GM06990 (cell line): Measurements from ENCODE around the gene ALG5.

Experiments
- DNase-seq: peaks from one replicate; pipeline ENCODE4 v3.0.0-alpha.2; 2011; ENCODE audit not compliant: insufficient read length; ENCODE audit errors: extremely low read depth
- H3K27me3 ChIP-seq: replicated peaks from 2 replicates; pipeline ENCODE4 v1.6.0; 2011; ENCODE audit warnings: low read length; ENCODE audit not compliant: control insufficient read depth, insufficient read depth
- H3K36me3 ChIP-seq: 2 replicates; pipeline ENCODE4 v1.5.1; 2011; ENCODE audit warnings: low read length; ENCODE audit not compliant: control insufficient read depth, insufficient read depth
- H3K4me3 ChIP-seq: replicated peaks from 2 replicates; pipeline ENCODE4 v1.5.1; 2011; ENCODE audit warnings: low read depth, mild to moderate bottlenecking, control low read depth, low read length
- CTCF ChIP-seq: IDR thresholded peaks from 2 replicates; pipeline ENCODE4 v1.5.1; 2011; ENCODE audit warnings: low read length, control low read depth, mild to moderate bottlenecking, inconsistent platforms; ENCODE audit not compliant: insufficient read depth, poor library complexity, severe bottlenecking

ALG5 gene

GRCh38 chr13:36907266-36907665, 91.9 kb downstream of the ALG5 start:
- no peak for TF ChIP-seq CTCF
- no peak for DNase-seq
- no peak overlapping the region for H3K4me3 ChIP-seq
- H3K36me3 ChIP-seq: no peaks in the 10 kb centered on the region
- no peaks in the 10 kb centered on the region for H3K27me3 ChIP-seq

GRCh38 chr13:36905944-36906343, 93.2 kb downstream of the ALG5 start:
- H3K36me3 ChIP-seq: no peaks in the 10 kb centered on the region
- no peak for TF ChIP-seq CTCF
- DNase-seq: no peak
- no peaks in the 10 kb centered on the region for H3K27me3 ChIP-seq
- H3K4me3 ChIP-seq: no peak overlapping the region

- H3K4me3 ChIP-seq: no peak overlapping the region
These were observed 95.1 kb downstream of the ALG5 start for GRCh38 chr13:36903925-36904595.

More at GRCh38 chr13:36903925-36904595, 95.1 kb downstream of the ALG5 start:
- H3K36me3 ChIP-seq: no peaks in the 10 kb centered on the region
- DNase-seq: no peak
- H3K27me3 ChIP-seq: no peaks in the 10 kb centered on the region
- TF ChIP-seq CTCF: no peak
